ENCODE measurements around the gene PPP2R5E. TPM values are rescaled to one million over a fixed set of nuclear protein-coding genes. Genes with fewer than 3 reads are reported as not detected.
A peak's percentile ranks its signal among the peaks of the same experiment; 100 is the strongest.

The PPP2R5E gene
- total RNA-seq, 1 donor from 2014 or later: 72.0 TPM

- Histone ChIP-seq H4K20me1 (ENCODE audit: low read depth) (peaks cover 56% of the 10 kb centered on the region), H2AFZ (replicated peaks) (no peak overlapping the region), H3K4me2 (no peak overlapping the region), H3K79me2 (ENCODE audit: low read depth) (peaks cover 94% of the 10 kb centered on the region), H3K9ac (peak overlapping the region; percentile 37), H3K36me3 (no peaks in the 10 kb centered on the region), H3K4me3 (no peak overlapping the region), H3K9me3 (ENCODE audit: low read depth) (no peaks in the 10 kb centered on the region), H3K27me3 (no peaks in the 10 kb centered on the region), H3K4me1 (peaks cover 3% of the 10 kb centered on the region), H3F3A (ENCODE audit: low read depth) (no peaks in the 10 kb centered on the region), H3K27ac (no peak overlapping the region)
- Mint-ChIP-seq H3K9me3 (peaks cover 8% of the 10 kb centered on the region), H3K4me3 (no peak overlapping the region), H3K27ac (no peak overlapping the region), H3K27me3 (ENCODE audit: insufficient read depth, low read depth) (no peaks in the 10 kb centered on the region), H3K36me3 (peaks cover 13% of the 10 kb centered on the region), H3K4me1 (peaks cover 2% of the 10 kb centered on the region)
- no peak for TF ChIP-seq EZH2 (IDR thresholded peaks at IDR 0.05)
- no peak for TF ChIP-seq EZH2phosphoT487 (IDR thresholded peaks at IDR 0.05)
- TF ChIP-seq CTCF (IDR thresholded peaks at IDR 0.05): no peak
- DNase-seq (ENCODE audit: low spot score): no peak
These were observed 25.8 kb downstream of the PPP2R5E start for GRCh38 chr14:63517354-63517753.

GRCh38 chr14:63515240-63515639 is 27.9 kb downstream of the PPP2R5E start:
- Histone ChIP-seq H3K9me3 (ENCODE audit: low read depth) (no peaks in the 10 kb centered on the region), H3K4me3 (no peak overlapping the region), H3F3A (ENCODE audit: low read depth) (no peaks in the 10 kb centered on the region), H3K4me1 (peaks cover 3% of the 10 kb centered on the region), H3K9ac (no peak overlapping the region), H3K79me2 (ENCODE audit: low read depth) (peaks cover 100% of the 10 kb centered on the region), H4K20me1 (ENCODE audit: low read depth) (peaks cover 62% of the 10 kb centered on the region), H3K27ac (no peak overlapping the region), H3K4me2 (no peak overlapping the region), H2AFZ (replicated peaks) (no peak overlapping the region), H3K36me3 (no peaks in the 10 kb centered on the region), H3K27me3 (no peaks in the 10 kb centered on the region)
- no peaks in the 10 kb centered on the region for H3K9me3 Mint-ChIP-seq
- no peak for DNase-seq (ENCODE audit: low spot score)
- H3K27ac Mint-ChIP-seq: no peak overlapping the region
- peaks cover 13% of the 10 kb centered on the region for H3K36me3 Mint-ChIP-seq
- peaks cover 2% of the 10 kb centered on the region for H3K4me1 Mint-ChIP-seq
- no peak overlapping the region for H3K4me3 Mint-ChIP-seq
- H3K27me3 Mint-ChIP-seq (ENCODE audit: insufficient read depth, low read depth): no peaks in the 10 kb centered on the region
- TF ChIP-seq EZH2 (IDR thresholded peaks at IDR 0.05): no peak
- no peak for TF ChIP-seq CTCF (IDR thresholded peaks at IDR 0.05)
- TF ChIP-seq EZH2phosphoT487 (IDR thresholded peaks at IDR 0.05): no peak

GRCh38 chr14:63513756-63514155 is 29.4 kb downstream of the PPP2R5E start:
- Histone ChIP-seq H2AFZ (replicated peaks) (no peak overlapping the region), H3K9me3 (ENCODE audit: low read depth) (no peaks in the 10 kb centered on the region), H3K4me1 (peaks cover 3% of the 10 kb centered on the region), H3K4me2 (no peak overlapping the region), H3K79me2 (ENCODE audit: low read depth) (peaks cover 100% of the 10 kb centered on the region), H3K9ac (no peak overlapping the region), H3K27me3 (no peaks in the 10 kb centered on the region), H3F3A (ENCODE audit: low read depth) (no peaks in the 10 kb centered on the region), H3K27ac (no peak overlapping the region), H4K20me1 (ENCODE audit: low read depth) (peaks cover 65% of the 10 kb centered on the region), H3K4me3 (no peak overlapping the region), H3K36me3 (no peaks in the 10 kb centered on the region)
- Mint-ChIP-seq H3K4me1 (peaks cover 2% of the 10 kb centered on the region), H3K27ac (no peak overlapping the region), H3K27me3 (ENCODE audit: insufficient read depth, low read depth) (no peaks in the 10 kb centered on the region), H3K4me3 (no peak overlapping the region), H3K36me3 (peaks cover 18% of the 10 kb centered on the region), H3K9me3 (no peaks in the 10 kb centered on the region)
- TF ChIP-seq EZH2 (IDR thresholded peaks at IDR 0.05) (no peak), EZH2phosphoT487 (IDR thresholded peaks at IDR 0.05) (no peak), CTCF (IDR thresholded peaks at IDR 0.05) (no peak)
- DNase-seq (ENCODE audit: low spot score): no peak
